HG02798 (cell line): Measurements from ENCODE around the gene P2RY2.

Experiments
- ATAC-seq: cut with Tn5 transposase; IDR thresholded peaks from one replicate; pipeline ENCODE4 v1.9.1; 2021; ENCODE audit warnings: mild to moderate bottlenecking; ENCODE audit not compliant: unreplicated experiment, poor library complexity

Gene P2RY2

DNA sequence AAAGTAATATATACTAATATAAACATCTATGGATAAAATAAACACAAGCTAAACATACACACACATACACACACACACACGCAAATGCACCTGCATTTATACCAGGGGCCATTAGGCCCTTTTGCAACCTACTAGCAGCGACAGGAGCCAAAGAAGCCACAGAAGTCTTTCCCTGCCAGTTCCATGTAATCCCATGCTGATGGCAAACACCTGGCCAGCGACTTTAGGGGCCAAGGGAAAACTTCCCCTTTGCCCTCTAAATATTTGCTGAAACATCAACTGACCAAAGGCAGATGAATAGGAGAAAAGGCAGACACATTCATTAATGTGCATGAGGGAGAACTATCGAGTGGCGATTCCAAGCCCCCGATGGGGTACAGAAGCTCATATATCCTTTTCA is 14.8 kb upstream of the P2RY2 start:
- ATAC-seq = no peak

DNA sequence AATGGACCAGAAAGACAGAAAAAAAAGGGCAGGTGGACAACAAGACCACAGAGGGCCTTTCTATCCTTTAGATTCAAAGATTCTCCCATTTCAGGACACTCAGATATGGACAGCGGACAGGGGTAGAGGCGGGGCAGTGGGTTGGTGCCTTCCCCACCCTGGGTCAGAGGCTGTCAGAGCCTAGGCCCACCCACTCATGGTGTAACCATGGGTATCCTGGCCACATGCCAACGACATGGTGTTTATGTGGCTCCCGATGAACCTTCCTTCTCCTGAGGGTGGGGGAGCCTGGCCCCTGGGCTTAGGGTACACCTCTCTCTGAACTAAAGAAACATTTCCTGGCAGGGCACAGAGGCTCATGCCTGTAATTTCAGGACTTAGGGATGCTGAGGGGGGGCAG is 14.3 kb upstream of the P2RY2 start:
- no peak for ATAC-seq

DNA sequence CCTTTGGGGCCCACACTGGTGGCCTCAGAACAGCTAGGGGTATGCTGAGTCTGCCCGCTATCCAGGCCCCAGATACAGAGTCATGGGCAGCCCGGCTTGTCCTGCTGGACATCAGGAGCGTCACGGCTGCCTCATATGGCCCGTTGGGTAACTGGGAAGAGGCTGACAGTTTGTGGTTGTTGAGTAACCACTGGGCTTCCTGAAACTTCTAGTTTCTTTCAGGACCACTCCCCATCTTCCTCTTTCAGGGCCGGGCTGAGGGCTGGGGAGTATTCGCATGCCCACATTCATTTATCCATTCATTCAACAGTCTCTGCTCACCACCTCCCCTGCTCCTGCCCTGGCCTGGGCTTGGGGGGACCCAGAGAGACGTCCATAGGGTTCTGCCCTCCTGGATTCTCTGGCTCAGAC is 13.4 kb upstream of the P2RY2 start:
- ATAC-seq = no peak

DNA sequence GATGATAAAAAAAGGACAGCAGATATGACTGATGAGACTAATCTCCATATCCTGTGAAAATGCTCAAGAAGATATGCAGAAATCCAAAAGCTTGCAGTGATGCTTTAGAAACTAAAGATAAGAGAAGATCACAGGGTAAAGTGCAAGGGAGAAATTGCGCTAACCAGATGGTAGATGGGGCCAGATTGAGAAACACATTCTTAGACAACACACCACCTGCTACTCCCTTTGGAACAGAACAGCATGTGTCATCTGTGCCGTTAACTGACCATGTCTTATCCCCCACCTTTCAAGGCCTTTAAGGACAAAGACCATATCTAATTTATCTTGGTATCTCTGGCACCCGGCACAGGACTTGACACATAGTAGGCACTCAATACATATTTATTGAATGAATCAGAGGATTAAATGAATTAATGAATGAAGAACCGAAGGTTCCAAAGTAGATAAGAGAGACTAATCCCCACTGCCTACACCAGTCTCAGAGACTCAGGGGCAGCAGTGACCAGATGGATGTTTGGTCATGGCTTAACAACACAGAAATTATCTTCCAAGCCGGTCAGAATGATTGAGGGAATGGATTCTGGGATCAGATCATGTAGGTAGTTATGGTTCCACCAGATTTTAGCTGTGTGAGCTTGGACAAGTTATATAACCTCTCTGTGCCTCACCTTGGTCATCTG is 12.3 kb upstream of the P2RY2 start:
- no peak for ATAC-seq

DNA sequence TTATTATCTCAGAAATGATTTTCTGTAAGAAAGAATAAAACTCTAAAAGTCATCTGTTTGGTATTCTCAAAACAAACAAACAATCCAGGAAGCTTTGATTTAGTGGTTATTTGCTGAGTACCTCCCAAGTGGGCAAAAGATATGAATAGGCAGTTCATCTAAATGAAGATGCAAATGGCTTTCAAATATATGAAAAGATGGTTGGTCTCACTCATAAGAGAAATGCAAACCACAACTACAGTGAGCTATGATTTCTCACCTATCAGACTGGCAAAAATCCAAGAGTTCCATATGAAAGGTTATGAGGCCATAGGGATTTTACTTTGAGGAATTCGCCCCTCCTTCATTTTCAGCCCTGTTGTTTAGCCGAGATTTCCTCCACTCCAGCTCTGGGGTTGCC is 11.3 kb upstream of the P2RY2 start:
- no peak for ATAC-seq

DNA sequence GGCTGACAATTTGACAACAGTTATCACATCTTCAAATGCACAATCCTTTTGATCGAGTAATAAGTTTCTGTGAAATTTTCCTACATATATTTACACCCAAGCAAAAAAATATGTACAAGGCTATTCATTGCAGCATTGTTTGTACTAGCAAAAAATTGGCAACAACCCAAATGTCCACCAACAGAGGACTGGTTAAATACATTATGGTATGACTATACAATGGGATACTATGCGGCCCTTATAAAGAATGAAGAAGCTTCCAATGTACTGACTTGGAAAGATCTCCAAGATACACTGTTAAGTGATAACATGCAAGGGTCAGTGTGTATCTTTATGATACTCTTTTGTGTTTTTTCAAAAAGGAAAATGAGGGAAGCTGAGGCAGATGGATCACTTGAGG is 8.2 kb upstream of the P2RY2 start:
- ATAC-seq = no peak

DNA sequence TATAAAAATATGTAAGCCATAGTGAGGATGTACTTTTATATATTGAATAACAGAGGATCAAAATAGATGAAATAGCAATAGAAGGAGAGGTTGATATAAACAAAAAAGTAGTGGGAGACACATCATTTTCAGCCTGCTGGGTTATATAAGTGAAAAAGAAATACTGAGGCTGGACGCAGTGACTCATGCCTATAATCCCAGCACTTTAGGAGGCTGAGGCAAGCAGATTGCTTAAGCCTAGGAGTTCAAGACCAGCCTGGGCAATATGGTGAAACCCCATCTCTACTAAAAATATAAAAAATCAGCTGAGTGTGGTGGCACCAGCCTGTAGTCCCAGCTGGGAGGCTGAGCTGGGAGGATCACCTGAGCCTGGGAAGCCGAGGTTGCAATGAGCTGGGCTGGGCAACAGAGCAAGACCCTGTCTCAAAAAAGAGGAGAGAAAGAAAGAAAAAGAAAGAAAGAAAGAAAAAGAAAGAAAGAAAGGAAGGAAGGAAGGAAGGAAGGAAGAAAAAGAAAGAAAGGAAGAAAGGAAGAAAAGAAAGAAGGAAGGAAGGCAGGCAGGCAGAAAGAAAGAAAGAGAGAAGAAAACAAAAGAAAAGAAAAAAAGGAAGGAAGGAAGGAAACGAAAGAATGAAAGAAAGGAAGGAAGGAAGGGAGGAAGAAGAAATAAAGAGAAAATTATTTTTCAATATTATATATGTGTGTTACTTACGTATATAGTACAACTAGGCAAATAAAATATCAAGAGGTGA is 7.0 kb upstream of the P2RY2 start:
- no peak for ATAC-seq

DNA sequence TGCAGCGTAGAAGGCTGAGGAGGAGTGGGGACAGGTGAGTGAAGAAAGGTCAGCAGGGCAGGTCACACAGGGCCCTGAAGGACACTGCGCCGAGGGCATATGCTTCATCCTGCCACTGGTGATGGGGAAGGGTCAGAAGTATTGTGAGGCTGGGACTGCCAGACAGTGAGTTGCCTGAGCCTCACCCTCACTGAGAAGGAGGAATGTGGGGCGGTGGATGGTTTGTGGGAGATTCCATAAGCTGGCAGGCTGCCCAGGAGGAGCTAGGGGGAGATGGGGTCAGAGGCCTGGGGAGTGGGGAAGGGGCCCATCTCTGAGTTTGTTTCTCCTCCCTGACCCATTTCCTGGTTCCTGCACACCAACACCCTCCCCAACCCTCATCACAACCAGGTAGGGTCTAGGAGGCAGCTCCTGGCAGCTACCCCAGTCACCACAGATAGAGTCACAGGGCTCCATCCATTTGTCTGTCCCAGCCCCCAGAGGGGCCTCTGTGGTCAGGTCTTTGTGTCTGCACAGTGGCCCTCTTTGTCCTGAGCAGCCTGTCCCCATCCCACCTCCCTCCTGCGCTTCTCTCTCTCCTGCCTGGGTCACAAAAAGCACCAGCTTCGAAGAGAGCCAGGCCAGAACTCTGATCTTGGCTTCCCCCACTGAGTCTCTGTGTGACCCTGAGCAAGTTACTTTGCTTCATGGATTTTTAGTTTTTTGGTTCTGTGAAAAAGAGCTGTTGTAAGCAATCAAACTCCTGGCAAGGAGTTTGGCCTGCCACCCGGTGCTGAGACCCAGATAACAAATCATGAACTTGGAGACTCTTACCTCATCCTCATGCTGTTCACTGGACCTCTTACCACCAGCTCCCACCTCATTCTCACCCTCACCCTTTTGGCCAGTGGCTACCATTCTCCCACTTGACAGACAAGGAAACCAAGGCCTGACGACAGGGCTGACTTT is 4.6 kb upstream of the P2RY2 start:
- ATAC-seq = no peak

DNA sequence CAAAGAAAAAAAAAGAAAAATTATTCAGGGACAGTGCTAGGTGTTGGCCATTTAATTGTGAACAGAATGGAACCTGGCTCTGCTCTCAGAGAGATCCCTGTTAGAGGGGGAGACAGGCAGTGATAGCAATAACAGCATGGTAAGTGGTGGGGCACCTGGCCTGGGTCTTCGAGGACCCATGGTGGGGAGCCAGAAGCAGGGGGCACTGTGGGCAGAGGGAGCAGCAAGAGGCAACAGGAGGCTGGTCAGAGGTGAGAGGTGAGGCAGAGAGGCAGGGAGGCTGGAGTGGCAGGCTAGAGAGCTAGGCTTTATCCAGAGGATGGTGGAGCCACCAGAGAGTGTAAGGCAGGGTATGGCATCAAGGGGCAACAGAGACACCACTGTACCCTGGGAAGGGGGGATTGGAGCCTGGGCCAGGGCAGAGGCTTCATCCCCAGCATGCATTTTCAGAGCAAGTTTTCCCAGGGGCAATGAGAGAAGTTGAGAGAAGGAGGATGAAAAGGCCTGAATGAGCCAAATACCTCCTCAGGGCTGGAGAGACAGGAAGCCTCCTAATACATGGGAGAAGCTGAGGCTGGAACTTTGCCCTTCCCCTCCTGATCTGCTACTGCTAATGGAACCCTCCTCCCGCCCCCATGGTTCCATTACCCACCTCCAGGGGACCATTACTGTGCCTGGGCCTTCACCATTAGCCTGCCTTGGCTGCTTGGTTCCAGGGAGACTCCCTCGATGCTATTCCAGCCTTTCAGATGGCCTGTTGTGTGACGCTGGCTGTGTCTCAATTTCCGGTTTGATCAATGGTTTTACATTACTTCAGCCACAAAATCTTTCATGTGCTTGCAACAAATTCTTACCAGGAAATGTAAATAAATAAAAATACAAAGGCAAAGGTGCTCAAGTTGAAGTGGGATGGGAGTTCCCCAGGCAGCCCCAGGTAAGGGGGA is 2.6 kb upstream of the P2RY2 start:
- no peak for ATAC-seq

DNA sequence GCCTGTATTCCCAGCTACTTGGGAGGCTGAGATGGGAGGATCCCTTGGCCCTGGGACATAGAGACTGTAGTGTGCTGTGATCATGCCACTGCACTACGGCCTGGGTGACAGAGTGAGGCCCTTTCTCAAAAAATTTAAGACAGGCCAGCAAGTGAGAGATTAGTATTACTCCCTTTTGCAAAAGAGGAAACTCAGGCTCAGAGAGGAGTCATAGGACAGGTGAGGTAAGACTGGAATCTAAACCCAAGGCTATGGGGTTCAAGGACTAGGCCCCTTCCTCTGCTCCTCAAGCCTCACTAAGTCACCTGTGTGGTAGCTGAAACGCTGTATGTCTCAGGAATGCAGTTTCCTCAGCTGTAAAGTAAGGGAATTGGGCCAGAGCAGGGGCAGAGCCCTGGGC is 1.6 kb upstream of the P2RY2 start:
- ATAC-seq = no peak

DNA sequence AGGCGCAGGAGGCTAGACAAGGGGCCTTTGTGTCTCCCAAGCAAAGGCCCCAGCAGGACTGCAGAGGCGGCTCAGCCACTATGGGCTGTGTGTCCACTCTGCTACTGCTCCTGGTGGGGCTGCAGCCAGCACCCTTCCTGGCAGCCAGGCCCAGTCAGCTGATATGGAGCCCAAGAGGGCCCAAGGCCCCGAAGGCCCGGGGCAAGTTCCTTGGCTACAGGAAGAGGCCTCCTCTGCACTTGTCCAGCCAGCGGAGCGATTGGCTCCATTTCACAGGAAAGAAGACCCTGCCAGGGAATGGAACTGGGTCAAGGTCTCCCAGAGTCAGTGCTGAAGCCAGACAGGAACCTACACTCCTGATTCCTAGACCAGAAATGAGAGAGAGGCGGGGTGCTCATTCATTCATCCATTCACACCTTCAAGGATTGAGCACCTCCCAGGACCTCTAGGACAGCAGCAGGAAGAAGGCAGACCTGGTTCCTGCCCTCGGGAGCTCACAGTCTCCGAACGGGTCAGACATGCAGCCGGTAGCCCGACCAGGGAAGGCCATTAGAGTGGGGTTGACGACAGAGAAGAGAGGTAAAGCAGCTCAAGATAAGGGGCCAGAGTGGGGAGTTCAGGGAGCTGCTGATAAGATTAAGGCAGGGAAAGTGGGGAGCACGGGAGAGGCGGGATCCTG is 811 bp upstream of the P2RY2 start:
- ATAC-seq = no peak

DNA sequence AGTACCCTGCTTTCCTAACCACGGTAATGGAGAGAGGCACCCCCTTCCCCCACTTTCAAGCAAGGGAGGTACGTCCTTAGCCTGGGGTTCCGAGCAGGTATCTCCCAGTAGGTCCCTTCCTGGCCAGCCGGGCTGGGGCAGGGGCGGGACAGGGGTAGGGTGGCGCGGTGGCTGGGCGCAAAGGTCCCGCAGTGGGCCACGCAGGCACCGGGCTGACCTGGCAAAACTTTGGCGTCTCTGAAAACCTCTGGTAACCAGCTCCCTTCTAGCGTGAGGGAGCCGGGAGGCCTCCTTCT is 323 bp upstream of the P2RY2 start:
- no peak for ATAC-seq

DNA sequence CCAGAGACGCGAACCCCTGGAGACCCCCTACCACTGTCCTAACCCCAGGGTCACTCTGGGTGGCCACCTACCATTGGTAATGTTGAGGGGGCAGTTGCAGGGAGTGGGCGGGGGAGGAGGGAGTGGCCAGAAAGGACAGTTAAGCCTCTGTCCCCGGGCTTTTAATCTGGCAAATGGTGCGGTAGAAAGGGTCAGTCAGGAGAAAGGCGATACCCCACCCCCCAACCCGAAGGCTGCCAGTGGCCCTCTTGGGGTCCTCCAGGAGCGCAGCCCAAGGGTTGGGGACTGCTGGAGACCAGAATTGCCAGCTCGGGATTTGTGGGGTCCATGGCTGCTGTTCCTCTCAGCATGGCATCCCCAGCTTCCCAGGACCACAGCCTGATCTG is 742 bp downstream of the P2RY2 start:
- no peak for ATAC-seq

DNA sequence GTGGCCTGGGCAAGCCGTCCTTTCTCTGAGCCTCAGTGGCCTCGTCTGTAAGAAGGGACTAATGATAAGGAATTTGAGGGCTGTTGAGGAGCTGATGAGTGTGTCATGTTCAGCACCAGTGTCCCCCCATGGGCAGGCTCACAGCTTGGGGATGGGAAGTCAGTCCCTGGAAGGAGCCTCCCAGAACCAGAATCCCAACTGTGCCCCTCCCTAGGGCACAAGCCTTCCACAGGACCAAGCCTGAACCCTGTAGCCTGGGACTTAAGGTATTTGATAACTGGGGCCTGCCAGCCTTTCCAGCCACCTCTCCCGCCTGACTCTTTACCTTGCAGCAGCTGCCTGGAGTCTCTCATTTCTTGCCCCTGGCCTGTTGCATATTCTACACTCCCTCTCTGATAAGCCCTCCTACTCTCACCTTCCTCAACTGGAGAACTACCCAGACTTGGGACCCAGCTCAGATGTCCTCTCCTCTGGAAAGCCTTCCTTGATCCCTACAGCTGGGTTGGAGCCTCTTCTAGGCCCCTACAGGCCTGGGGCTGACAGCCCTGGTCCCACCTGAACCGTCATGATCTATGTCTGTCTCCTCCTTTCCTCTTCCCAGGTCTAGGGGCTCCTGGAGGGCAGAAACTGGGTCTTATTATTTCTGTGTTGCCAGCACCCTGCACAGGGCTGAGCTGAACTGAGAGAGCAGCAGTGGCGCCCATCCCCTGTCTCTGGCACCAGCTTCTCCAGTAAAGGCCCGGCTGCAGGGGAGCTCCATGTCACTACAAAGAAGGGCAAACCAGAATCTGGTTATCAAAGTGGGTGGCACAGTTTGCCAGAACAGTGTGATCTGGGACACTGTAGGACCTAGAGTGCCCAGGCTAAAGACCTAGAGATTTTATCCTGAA is 1.6 kb downstream of the P2RY2 start:
- no peak for ATAC-seq

DNA sequence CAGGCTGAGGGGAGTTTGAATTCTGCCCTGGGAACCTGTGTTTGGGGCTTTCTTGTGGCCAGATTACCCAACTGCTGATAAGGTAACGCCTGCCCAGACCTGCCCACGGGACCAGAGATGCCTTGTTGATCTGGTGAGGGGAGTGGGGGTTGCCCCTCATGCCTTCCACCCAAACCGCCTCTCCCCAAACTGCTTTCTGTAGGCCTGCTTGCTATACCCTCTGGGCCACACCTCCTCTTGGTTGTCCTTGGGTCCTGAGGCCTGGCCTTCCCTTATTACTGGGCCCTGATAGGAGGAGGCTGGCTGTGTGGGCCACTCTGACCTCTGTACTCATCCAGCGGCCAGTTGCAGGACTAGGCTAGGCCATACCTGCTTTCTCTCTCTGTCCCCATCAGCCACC is 3.4 kb downstream of the P2RY2 start:
- no peak for ATAC-seq

DNA sequence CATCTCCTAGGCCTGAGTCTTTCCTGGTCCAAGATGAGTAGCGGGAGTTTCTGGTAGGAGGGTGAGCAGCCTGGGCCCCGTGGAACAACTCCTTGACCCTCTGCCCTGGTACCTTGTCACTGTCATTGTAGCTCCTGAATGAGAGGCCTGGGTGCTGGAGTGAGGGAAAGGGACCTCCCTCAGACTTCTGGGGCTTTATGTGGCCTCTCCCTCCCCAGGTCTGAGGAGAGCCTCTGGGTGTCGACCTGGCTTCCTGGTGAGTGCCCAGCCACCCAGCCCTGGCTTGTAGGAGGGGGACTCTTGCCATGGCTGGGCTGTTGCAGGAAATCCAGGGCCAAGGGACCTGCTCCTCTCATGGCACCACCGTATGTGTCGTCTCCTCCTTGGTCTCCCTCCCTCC is 3.9 kb downstream of the P2RY2 start:
- ATAC-seq = no peak

DNA sequence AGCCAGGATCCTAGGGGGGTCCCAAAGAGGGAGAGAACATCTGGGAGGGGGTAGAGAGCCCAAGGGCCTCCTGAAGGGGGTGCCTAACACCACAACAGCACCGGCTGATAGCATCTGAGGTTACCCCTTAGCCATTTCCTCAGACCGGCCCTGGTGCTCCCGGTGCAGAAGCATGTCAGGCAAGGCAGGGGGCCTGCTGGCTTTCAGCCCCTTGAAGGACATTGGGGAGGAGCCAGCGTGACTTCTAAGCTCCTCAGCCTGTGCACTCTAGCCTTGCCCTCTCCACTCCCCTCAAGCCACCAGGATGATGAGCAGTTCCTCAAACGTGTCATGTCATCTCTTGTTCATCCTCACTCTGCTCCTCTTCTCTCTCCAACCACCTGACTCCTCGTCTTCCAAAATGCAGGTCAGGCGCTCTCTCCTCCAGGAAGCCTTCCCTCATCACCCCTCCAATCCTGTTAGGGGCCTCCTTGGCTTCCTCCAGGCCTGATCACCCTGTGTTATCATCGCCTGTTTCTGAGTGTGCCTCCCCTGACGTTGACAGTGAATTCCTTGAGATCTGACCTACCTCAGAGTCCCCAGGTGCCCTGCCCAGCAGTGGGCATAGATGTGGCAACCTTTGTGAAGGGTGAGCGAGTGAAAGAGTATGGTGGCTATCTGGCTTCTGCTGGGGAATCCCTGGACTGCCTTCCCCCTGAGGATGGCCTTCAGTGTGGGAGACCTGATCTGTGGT is 6.1 kb downstream of the P2RY2 start:
- ATAC-seq = no peak
